ELR (cell line): Measurements from ENCODE around the gene PLIN1.
A peak's percentile ranks its signal among the peaks of the same experiment; 100 is the strongest.
"Not testable (repeated sequence)": the region's sequence is repeated elsewhere in the genome, so short reads cannot be mapped to it uniquely, and the experiment has no call there.

Experiments used
- DNase-seq: peaks from one replicate; pipeline ENCODE4 v3.0.0-alpha.2; 2015; ENCODE audit warnings: low read depth

The PLIN1 gene, protein sequence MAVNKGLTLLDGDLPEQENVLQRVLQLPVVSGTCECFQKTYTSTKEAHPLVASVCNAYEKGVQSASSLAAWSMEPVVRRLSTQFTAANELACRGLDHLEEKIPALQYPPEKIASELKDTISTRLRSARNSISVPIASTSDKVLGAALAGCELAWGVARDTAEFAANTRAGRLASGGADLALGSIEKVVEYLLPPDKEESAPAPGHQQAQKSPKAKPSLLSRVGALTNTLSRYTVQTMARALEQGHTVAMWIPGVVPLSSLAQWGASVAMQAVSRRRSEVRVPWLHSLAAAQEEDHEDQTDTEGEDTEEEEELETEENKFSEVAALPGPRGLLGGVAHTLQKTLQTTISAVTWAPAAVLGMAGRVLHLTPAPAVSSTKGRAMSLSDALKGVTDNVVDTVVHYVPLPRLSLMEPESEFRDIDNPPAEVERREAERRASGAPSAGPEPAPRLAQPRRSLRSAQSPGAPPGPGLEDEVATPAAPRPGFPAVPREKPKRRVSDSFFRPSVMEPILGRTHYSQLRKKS

DNA sequence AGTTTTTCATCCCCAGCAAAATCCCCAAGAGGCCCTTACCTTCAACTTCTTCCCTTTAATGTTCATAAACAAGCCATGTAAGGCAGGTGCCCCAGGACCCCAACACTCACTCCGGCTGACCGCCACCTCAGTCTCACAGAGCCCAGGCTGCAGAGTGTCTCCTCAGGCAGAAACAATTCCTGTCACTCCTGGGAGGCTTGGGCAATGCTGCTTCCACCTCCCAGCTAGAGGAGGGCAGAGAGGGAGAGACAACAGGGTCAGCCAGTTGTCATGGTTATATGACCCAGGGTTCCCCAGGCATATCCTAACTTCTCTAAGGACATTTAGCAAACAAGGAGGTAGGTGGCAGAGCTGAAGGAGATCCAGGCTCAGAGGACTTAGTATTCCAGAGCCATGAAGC is at the start of gene PLIN1:
PLIN1 (minus strand) TSS at position 156 of the 400 bp plus-strand sequence. CDS start 1,878 bp downstream, outside the sequence.
- no peak for DNase-seq

DNA sequence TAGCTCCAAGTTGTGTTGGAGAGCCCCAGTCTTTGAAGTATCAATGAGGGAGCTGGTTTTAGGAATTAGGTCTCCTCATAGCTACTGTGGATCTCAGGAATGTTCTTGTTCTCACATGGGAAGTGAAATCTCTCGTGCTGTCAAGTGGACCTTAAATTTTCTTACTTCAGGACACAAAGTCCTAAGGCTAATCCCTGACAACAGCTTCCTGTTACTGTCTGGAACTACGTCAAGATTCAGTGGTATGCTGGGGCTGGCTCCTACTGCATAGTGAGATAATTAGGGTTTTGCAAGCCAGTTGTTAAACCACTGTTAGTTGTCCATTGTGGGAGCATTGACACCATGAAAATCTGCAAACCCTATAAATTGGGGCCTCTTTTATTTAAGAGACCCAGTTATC is 49.1 kb upstream of the PLIN1 start:
- no peak for DNase-seq

DNA sequence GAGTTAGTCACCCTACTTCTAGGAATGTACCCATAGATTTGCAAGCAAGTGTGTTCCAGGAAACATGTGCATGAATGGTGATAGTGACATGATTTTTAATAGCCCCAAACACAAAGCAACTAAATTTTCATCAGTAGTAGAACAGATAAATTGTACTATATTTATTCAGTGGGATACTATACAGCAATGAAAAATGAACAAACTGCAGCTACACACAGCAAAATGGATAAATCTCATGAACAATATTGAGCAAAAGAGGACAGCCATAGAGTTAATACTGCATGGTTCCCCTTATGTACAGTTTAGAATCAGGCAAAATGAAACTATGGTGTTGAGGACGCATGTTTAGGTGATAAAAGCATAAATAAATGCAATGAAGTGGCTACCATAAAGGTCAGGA is 45.9 kb upstream of the PLIN1 start:
- DNase-seq, result no peak

DNA sequence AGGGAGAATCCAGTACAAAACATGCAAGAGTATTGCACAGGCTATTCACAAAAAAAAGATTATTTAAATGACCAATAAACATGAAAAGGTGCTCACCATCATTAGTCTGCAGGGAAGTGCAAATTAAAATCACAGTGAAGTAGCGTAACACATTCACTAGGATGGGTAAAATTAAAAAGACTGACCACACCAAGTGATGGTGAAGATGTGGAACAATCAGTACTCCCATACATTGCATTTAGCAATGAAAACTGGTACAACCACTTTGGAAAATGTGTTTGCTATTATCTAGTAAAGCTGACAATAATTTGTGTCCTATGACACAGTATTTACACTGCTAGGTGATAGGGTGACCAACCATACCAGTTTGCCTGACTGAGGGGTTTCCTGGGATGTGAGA is 45.5 kb upstream of the PLIN1 start:
- no peak for DNase-seq

DNA sequence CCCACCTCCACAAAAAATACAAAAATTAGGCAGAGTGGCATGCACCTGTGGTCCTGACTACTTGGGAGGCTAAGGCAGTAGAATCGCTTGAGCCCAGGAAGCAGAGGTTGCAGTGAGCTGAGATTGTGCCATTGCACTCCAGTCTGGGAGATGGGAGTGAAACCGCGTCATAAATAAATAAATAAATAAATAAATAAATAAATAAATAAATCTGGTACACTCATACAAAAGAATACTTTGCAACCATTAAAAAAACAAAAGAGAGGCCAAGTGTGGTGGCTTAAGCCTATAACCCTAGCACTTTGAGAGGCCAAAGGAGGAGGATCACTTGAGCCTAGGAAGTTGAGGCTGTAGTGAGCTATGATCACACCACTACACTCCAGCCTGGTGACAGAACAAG is 43.9 kb upstream of the PLIN1 start:
- DNase-seq, result no peak

DNA sequence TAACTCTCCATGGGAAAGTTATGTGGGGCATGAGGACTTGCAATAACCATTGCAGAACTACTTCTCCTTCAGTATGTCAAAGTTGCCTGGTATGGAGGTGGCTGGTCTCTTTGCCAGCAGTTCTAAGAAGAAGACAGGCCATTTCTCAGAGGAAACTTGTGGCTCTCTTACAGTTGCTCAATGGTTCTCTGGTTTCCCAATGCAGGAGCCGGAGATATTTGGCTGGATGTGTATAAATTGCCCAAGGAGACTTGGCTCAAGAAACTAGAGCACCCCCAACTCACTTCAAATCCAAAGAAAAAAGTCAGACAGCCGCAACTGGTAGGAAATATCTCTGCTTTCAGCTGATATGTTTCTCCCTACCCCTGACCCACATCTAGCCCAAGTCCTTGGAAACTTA is 35.6 kb upstream of the PLIN1 start:
- DNase-seq, result no peak

DNA sequence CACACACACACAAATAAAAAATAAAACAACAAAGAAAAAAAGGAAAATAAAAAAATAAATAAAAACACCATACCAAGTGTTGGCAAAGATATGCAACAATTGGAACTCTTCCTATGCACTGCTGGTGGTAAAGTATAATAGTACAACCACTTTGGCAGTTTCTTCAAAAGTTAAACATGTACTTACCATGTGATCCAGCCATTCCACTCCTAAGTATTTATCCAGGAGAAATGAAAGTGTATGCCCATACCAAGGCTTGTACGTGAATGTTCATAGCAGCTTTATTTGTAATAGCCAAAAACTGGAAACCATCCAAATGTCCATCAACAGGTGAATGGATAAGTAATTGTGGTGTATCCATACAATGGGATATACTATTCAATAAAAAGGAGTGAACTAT is 28.4 kb upstream of the PLIN1 start:
- no peak for DNase-seq

DNA sequence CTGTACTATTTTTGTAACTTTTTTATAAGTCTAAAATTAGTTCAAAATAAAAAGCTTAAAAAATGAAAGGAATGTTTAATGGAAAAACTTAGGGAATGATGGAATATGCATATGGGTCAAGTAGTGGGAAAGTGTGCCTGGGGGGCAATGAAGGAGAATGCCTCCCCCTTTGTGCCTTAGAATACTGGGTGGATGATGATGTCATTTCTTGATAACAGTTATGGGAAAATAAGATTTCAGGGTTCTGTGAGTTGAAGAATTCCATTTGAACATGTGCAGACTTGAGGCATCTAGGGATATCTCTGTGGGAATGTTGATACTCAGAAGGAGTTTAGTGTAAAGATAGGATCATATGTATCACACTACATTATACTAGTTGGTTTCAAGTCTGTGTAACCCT is 25.2 kb upstream of the PLIN1 start:
- DNase-seq, result no peak

DNA sequence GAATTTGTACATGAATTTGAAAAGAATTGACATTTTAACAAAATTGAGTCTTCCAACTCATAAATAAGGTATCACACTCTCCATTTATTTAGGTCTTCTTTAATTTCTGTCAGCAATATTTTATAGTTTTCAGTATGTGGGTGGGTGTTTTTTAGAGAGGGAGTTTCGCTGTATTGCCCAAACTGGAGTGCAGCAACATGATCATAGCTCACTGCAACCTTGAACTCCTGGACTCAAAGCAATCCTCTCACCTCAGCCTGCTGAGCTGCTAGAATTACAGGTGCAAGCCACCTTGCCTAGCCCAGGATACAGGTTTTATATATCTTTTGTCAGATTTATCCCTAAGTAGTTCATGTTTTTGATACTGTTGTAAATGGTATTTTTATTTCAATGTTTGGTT is 16.0 kb upstream of the PLIN1 start:
- no peak for DNase-seq

DNA sequence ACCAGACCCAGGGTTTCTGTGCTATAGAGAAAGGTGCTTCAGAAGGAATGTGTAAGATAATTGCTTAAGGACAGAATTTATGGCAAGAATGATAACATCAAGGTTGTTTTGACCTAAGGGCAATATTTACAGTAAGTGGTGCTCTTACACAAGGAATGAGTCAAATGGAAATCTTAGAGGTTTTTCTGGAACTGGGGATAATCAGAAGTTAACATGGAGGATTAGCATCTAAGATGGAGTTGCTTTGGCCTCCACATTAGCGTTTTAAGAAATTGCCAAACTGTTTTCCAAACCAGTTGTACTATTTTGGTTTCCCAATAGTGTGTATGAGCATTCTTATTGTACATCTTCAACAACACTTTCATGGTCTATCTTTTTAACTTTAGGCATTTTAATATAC is 14.5 kb upstream of the PLIN1 start:
- DNase-seq, result peak; percentile 30

DNA sequence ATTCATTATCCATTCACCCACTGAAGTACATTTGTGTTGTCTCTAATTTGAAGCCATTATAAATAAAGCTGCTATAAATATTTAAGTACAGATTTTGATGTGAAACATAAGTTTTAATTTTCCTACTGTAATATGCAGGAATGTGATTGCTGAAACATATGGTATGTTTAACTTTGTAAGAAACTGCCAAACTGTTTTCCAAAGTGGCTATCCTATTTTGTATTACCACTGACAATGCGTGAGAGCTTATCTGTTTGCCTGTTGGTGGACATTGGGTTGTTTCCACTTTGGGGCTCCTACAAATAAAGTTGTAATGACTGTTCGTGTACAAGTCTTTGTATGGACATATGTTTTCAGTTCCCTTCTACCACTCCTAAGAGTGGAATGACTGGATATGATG is 13.9 kb upstream of the PLIN1 start:
- DNase-seq, result no peak

DNA sequence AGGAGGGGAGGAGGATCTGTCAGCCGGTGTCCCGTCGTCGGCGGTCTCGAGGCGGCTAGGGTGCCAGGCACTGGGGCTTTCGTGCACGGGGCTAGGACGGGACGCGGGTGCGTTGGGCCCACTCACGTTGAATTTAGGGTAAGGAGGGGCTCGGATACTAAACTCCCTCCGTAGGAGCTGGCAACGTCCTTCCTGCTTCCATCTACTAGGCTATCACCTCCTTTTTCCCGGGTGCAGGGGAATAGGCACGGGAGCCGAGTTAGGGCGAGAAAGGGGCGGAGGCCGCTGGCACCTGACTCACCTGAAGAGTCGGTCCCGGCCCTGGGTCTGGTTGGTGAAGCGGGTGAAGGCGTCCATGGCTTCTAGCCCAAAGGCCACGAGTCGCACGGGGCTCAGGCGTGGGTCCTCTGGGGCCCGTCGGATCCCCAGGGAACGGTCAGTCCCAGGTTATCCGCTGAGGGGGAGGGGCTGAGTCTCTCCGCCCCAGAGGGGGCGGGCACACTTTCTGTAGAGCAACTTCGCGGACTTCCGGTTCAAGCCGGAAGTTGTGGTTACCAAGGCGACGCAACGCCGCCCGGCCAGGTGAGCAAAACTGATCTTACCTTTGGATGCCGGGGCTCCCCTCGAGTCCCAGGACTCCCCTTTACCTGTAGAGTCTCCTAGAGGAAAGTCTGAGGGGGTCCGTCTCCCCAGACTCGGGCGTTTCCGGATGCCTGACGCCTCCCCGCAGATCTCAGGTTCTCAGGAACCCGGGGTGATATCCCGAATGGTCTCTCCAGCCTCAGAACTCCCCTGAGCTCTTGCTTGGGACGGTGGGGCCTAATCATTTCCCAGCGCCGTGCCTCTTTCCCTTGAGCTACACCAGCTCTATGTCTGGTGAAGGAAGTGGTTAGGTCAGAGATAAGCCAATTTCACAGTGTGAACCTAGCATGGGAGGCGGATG is 11.4 kb upstream of the PLIN1 start, which contains the start of the genes PEX11A and WDR93:
PEX11A (minus strand) TSS at position 479 of the 943 bp plus-strand sequence; CDS start at position 357, 122 bp downstream.
WDR93 (plus strand) TSS at position 536 of the 943 bp plus-strand sequence. CDS start 10,936 bp downstream, outside the sequence.
- DNase-seq, result peak; percentile 76

DNA sequence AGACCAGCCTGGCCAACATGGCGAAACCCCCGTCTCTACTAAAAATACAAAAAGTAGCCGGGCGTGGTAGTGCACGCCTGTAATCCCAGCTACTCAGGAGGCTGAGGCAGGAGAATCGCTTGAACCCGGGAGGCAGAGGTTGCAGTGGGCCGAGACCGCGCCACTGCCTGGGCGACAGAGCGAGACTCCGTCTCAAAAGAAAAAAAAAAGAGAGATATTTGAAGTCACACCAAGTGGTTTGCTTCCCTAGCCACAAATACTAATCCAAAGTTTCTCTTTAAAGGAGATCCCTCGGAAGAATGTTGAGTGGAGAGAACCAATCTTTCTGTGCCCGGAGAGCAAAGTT is 10.7 kb upstream of the PLIN1 start:
- DNase-seq, result not testable (repeated sequence)

DNA sequence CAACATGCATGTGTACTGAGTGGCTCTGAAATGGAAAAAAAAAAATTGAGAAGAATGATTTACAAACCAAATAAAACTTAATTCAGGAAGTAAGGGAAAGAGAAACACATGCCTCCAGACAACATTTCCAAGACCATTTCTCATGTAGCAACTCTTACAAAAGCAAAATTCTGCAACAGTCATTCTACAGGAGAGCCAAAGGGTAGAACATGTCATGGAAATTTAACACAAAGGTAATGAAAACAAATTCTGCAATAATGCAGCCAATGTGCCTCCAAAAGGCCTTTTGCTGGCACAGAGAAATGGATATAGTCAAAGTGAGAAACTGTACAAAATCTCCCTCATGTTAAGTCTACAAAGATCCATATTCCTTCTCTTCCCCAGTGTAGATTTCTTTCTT is 7.4 kb upstream of the PLIN1 start:
- DNase-seq, result no peak

DNA sequence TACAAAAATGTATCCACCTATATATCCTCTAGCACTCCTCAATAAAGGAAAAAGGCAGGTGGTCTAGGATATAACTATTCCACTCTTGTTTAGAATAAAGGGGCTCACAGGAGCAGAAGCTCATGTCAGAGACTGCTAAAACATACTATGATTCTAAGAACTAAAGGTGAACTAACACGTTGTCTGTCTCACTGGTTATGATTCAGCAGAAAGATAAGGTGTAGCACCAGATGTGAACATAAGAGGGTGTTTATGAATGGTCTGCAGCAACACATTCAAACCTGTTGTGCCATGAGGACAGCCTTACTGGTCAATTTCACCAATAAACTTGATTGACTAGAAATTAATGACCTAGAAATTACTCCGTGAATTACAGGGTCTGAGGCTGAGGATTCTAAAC is 6.8 kb upstream of the PLIN1 start:
- no peak for DNase-seq

DNA sequence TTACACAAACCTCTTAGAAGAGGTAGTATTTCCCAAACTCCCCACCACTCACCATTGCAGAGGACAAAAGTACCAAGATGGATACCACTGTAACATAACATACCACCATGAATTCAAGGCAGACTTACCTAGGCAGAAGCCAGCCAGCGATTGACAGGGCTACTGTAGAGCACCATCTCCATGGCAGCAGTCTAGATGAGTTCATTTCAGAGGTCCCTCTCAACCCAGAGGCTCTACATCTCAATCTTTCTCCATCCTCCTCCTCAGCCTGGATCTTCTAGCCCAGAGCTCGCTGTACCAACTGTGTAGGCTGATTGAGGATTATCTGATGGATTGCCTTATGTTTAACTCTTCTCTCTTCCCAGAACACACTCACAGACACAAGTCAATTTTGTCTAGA is 2.0 kb upstream of the PLIN1 start:
- DNase-seq, result no peak

DNA sequence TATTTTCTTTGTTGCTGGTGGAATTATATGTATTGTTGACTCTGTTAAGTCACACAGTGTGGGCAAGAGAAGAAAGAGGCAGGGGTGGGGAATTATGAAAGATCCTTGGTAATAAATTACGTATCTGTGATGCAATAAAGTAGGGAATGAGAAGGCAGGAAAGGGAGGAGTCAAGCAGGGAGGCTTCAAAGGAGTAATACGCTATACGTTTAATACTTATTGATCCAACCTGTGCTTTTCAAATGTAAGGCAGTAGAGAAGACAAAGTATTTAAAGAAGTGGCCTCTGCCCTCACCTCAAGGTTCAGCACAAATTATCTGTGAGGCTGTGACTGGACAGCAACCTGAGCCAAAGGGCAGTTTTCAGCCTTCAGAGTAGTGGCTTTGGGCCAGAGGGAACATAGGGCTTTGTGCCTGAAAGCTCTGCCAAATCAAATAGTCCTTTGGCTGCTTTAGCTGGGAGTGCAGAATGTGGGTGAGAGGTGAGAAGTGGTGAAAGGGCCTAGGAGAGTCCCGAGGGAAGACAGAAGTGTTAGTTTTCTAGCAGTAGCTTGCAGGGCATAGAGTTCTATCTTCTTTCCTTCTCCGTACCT is 1.2 kb upstream of the PLIN1 start:
- DNase-seq, result no peak

DNA sequence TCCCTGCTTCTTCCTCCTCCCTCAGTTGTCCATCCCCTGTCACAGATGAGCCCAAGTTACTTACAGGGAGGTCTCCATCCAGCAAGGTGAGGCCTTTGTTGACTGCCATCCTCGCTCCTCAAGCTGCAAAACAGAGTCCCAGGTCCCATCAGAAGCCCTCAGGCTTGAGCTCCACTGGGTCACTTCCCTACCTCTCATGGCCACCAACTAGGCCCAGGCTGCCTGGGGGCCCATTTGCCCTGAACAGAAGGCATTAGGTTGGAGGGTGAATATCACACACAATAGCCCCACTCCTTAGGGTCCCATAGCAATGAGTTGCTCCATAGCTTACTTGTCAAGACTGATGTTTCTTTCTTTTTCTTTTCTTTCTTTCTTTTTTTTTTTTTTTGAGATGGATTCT is 1.8 kb downstream of the PLIN1 start:
- no peak for DNase-seq

DNA sequence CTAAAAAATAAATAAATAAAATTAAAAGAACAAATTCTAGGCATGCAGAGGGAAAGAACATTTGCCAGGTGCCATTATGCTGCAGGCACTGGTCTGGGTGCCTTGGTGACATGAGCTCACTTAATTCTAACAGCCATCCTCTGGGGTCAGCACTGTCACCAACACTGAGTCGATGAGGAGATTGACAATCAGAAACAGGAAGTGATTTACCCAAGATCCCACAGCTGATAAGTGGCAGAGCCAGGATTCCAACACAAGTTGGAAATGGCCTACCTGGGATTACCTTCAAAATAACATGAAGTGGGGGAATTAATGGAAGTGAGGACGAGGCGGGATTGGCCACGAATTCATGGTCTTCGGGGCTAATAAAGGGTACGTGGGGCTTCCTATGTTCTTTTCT is 3.6 kb downstream of the PLIN1 start:
- no peak for DNase-seq

DNA sequence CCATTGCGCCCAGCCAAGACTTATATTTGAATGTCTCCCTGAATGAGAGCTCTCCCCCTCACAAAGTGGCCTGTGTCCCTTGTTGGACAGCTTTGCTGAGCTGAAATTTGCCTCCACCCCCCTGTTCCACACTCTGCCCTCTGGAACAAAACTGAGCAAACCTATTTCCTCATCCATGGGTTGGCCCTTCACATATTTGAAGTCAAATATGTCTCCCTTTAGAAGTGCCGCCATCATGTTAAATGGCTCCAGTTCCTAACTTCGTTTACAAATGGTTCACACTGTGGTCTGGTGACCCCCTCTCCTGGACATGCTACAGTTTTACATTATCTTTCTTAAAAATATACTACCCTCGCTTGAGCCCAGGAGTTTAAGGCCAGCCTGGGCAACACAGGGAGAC is 4.6 kb downstream of the PLIN1 start:
- DNase-seq, result no peak

DNA sequence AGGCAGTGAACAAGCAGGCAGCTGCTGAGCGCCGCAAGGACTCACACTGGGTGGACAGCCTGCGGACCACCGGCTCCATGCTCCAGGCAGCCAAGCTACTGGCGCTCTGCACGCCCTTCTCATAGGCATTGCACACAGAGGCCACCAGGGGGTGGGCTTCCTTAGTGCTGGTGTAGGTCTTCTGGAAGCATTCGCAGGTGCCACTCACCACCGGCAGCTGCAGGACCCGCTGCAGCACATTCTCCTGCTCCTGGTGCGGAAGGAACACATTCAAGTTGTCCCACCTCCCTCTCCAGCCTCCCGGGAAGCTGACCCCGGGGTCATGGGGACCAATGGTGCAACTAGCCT is 6.0 kb downstream of the PLIN1 start:
- DNase-seq, result peak; percentile 24
